ENCODE data around the gene CREB3L1.

CREB3L1 gene

GRCh38 chr11:46331282-46331984 lies 54.0 kb downstream of the CREB3L1 start:
- FAIRE-seq: no peak

GRCh38 chr11:46332093-46332567 lies 54.7 kb downstream of the CREB3L1 start:
- FAIRE-seq: no peak

GRCh38 chr11:46332568-46333393 lies 55.3 kb downstream of the CREB3L1 start:
- FAIRE-seq: no peak

- no peak for FAIRE-seq
These were observed 56.0 kb downstream of the CREB3L1 start for GRCh38 chr11:46333394-46333947.

- no peak for FAIRE-seq
These were observed 56.7 kb downstream of the CREB3L1 start for GRCh38 chr11:46334211-46334610.

GRCh38 chr11:46335271-46335670 lies 57.8 kb downstream of the CREB3L1 start:
- FAIRE-seq: no peak

GRCh38 chr11:46335890-46336562 lies 58.6 kb downstream of the CREB3L1 start:
- no peak for FAIRE-seq

- FAIRE-seq: no peak
These were observed 59.2 kb downstream of the CREB3L1 start for GRCh38 chr11:46336563-46337180.

- no peak for FAIRE-seq
These were observed 60.3 kb downstream of the CREB3L1 start for GRCh38 chr11:46337626-46338345.

- no peak for FAIRE-seq
These were observed 61.1 kb downstream of the CREB3L1 start for GRCh38 chr11:46338636-46338987.

GRCh38 chr11:46338988-46339666 lies 61.7 kb downstream of the CREB3L1 start:
- FAIRE-seq: peak; percentile 47

- FAIRE-seq: no peak
These were observed 62.4 kb downstream of the CREB3L1 start for GRCh38 chr11:46339816-46340215.

GRCh38 chr11:46341454-46341853 lies 64.0 kb downstream of the CREB3L1 start:
- FAIRE-seq: no peak

- no peak for FAIRE-seq
These were observed 64.8 kb downstream of the CREB3L1 start for GRCh38 chr11:46342239-46342638.

GRCh38 chr11:46343520-46343919 lies 66.1 kb downstream of the CREB3L1 start:
- no peak for FAIRE-seq

- FAIRE-seq: no peak
These were observed 67.7 kb downstream of the CREB3L1 start for GRCh38 chr11:46345131-46345597.

- FAIRE-seq: no peak
These were observed 68.5 kb downstream of the CREB3L1 start for GRCh38 chr11:46345881-46346484.

- FAIRE-seq: no peak
These were observed 69.6 kb downstream of the CREB3L1 start, which contains the start of gene DGKZ for GRCh38 chr11:46346886-46347636. Gene DGKZ (plus strand): TSS chr11:46347463. CDS start chr11:46347660, 197 bp downstream.

- FAIRE-seq: no peak
These were observed 70.3 kb downstream of the CREB3L1 start for GRCh38 chr11:46347637-46348311.
